ENCODE data around the gene TXNRD2. TPM values are rescaled to one million over a fixed set of nuclear protein-coding genes. Genes with fewer than 3 reads are reported as not detected.
A peak's percentile ranks its signal among the peaks of the same experiment; 100 is the strongest.

Gene TXNRD2
- total RNA-seq, 1 donor from 2014 or later, result 22.9 TPM

DNA sequence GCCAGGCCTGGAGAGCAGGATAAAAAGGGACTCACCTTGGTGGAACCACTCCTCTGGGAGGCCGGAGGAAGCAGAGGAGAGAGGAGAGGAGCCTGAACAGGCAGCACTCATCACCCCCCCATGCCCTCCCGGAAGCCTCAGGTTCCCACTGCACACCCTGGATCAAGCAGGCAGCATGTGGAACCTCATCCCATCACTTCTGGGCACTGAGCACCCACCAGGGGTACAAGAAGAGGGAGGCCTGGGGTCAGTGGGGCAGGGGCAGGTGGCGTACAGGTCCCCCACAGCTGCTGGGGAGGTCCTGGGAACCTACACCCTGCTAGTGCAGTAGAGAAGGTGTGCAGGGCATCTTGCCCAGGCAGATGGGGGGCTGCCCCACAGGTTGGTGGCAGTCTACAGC, 35.1 kb upstream of the TXNRD2 start:
- Mint-ChIP-seq H3K36me3 (peaks cover 12% of the 10 kb centered on the region), H3K9me3 (no peaks in the 10 kb centered on the region), H3K4me1 (peaks cover 3% of the 10 kb centered on the region), H3K4me3 (no peak overlapping the region), H3K27me3 (ENCODE audit: low read depth) (no peaks in the 10 kb centered on the region), H3K27ac (no peak overlapping the region)
- TF ChIP-seq, protein P1, sequence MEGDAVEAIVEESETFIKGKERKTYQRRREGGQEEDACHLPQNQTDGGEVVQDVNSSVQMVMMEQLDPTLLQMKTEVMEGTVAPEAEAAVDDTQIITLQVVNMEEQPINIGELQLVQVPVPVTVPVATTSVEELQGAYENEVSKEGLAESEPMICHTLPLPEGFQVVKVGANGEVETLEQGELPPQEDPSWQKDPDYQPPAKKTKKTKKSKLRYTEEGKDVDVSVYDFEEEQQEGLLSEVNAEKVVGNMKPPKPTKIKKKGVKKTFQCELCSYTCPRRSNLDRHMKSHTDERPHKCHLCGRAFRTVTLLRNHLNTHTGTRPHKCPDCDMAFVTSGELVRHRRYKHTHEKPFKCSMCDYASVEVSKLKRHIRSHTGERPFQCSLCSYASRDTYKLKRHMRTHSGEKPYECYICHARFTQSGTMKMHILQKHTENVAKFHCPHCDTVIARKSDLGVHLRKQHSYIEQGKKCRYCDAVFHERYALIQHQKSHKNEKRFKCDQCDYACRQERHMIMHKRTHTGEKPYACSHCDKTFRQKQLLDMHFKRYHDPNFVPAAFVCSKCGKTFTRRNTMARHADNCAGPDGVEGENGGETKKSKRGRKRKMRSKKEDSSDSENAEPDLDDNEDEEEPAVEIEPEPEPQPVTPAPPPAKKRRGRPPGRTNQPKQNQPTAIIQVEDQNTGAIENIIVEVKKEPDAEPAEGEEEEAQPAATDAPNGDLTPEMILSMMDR (IDR thresholded peaks at IDR 0.05; ENCODE audit: unreplicated experiment), result no peak
- DNase-seq (ENCODE audit: low spot score in 2 of 2, unreplicated experiment in 2 of 2), result no peak

DNA sequence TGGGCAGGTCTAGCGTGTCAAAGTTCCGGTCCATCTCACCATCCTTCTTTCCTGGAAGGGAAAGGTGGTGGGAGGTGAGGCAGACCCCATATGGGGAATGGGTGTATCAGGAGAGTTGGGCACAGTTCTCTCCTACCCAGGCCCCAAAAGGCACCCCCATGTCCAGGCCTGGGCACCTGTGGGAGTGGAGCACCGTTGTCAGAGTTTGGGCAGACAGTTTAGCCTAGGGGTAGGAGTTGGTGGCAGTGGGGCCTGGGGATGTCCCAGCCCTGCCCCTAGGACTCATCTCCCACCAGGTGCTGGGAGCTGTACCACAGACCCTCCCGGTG, 34.1 kb upstream of the TXNRD2 start:
- Mint-ChIP-seq H3K27me3 (ENCODE audit: low read depth) (no peaks in the 10 kb centered on the region), H3K36me3 (peaks cover 15% of the 10 kb centered on the region), H3K4me1 (peaks cover 3% of the 10 kb centered on the region), H3K27ac (no peak overlapping the region), H3K9me3 (no peaks in the 10 kb centered on the region), H3K4me3 (no peak overlapping the region)
- no peak for DNase-seq (ENCODE audit: low spot score in 2 of 2, unreplicated experiment in 2 of 2)
- TF ChIP-seq, protein P1 (IDR thresholded peaks at IDR 0.05; ENCODE audit: unreplicated experiment), result no peak

- peak overlapping the region; percentile 27 for H3K27ac Mint-ChIP-seq
- no peak for DNase-seq (ENCODE audit: low spot score in 2 of 2, unreplicated experiment in 2 of 2)
- no peaks in the 10 kb centered on the region for H3K27me3 Mint-ChIP-seq (ENCODE audit: low read depth)
- H3K36me3 Mint-ChIP-seq, result peaks cover 11% of the 10 kb centered on the region
- H3K4me3 Mint-ChIP-seq, result no peak overlapping the region
- H3K4me1 Mint-ChIP-seq, result peaks cover 3% of the 10 kb centered on the region
- TF ChIP-seq, protein P1 (IDR thresholded peaks at IDR 0.05; ENCODE audit: unreplicated experiment), result no peak
- H3K9me3 Mint-ChIP-seq, result no peaks in the 10 kb centered on the region
Observed at GRCh38 chr22:19974935-19975706, 33.5 kb upstream of the TXNRD2 start.

- no peaks in the 10 kb centered on the region for H3K27me3 Mint-ChIP-seq (ENCODE audit: low read depth)
- peaks cover 11% of the 10 kb centered on the region for H3K36me3 Mint-ChIP-seq
- no peaks in the 10 kb centered on the region for H3K9me3 Mint-ChIP-seq
- H3K4me3 Mint-ChIP-seq, result no peak overlapping the region
- H3K27ac Mint-ChIP-seq, result no peak overlapping the region
- TF ChIP-seq, protein P1 (IDR thresholded peaks at IDR 0.05; ENCODE audit: unreplicated experiment), result no peak
- peaks cover 3% of the 10 kb centered on the region for H3K4me1 Mint-ChIP-seq
- DNase-seq (ENCODE audit: low spot score in 2 of 2, unreplicated experiment in 2 of 2), result no peak
Observed at GRCh38 chr22:19974268-19974861, 32.7 kb upstream of the TXNRD2 start.

DNA sequence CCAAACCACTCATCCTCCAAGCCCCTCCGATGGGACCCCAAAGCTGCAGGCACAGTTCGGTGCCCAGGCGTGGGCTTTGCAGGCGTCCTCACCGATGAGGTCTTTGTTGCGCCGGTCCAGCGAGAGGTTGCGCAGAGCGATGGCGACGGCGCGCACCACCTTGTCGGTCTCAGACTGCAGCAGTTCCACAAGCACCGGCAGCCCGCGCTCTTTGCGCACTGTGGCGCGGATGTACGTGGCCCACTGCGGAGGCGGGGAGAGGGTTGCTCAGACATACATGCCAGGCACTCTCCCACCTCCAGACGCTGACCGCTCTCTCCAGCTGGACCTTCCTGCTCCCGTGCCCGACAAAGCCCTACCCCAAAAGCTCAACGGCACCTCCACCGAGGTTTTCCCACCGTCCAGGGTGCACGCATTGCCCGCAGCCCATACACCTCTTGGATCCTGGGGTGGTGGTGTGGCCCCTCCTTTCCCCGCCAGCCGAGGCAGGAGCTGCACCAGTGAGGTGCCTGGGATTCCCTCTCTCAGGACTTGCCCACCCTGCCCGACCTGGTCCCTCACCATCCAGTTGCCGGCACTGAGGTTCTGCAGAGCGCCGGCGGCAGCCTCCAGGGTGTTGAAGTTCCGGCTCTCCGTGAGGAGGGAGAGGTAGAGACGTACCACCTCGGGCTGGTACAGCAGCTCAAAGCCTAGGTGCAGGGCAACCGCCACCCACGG, 32.1 kb upstream of the TXNRD2 start:
- Mint-ChIP-seq H3K4me1 (peaks cover 3% of the 10 kb centered on the region), H3K27me3 (ENCODE audit: low read depth) (no peaks in the 10 kb centered on the region), H3K27ac (no peak overlapping the region), H3K9me3 (no peaks in the 10 kb centered on the region), H3K36me3 (peaks cover 8% of the 10 kb centered on the region), H3K4me3 (no peak overlapping the region)
- TF ChIP-seq, protein P1 (IDR thresholded peaks at IDR 0.05; ENCODE audit: unreplicated experiment), result no peak
- DNase-seq (ENCODE audit: low spot score in 2 of 2, unreplicated experiment in 2 of 2), result no peak
